Lower leg skin (tissue), 3 donors: ENCODE measurements around the gene LRRN4CL.

ENCODE experiments used
- CTCF ChIP-seq, 3 donors: fragments of 450-650 bp; IDR thresholded peaks; one replicate each; pipeline ENCODE4 v1.5.1; 2016; ENCODE audit warnings: antibody characterized with exemption in 3 of 3, mild to moderate bottlenecking in 3 of 3, moderate library complexity in 2 of 3
- POLR2A ChIP-seq, 2 donors: fragments of 450-650 bp; IDR thresholded peaks; one replicate each; pipeline ENCODE4 v1.6.1; 2016 to 2017; ENCODE audit warnings: antibody characterized with exemption in 2 of 2, mild to moderate bottlenecking in 1 of 2, moderate library complexity in 1 of 2

- TF ChIP-seq CTCF (IDR thresholded peaks at IDR 0.05) (no peak), POLR2A (IDR thresholded peaks at IDR 0.05) (no peak)
Measured at GRCh38 chr11:62676698-62677097, 12.6 kb downstream of the LRRN4CL start.
